HepG2 (cell line): ENCODE measurements around the gene LENEP. TPM values are rescaled to one million over a fixed set of nuclear protein-coding genes. Genes with fewer than 3 reads are reported as not detected.
A peak's percentile ranks its signal among the peaks of the same experiment; 100 is the strongest.

Source experiments
- CENPX ChIP-seq: sonication (generic); formaldehyde crosslinking; IDR thresholded peaks from 2 replicates; pipeline ENCODE4 v1.9.0; 2021; ENCODE audit warnings: mild to moderate bottlenecking, missing genetic modification reagents, moderate library complexity
- ELF3 ChIP-seq: IDR thresholded peaks from 2 replicates; pipeline ENCODE4 v1.6.1; 2016; ENCODE audit warnings: missing genetic modification reagents, missing compliant biosample characterization
- MBNL3 ChIP-seq: fragments of 250-450 bp; sonication (Bioruptor Pico); conservative IDR thresholded peaks from 2 replicates; pipeline ENCODE4 v1.8.0; 2022; ENCODE audit warnings: mild to moderate bottlenecking, inconsistent platforms
- NKX3-1 ChIP-seq: sonication (generic); formaldehyde crosslinking; IDR thresholded peaks from 2 replicates; pipeline ENCODE4 v1.5.0; 2020; ENCODE audit warnings: missing genetic modification reagents
- RXRA ChIP-seq: sonication (generic); formaldehyde crosslinking; IDR thresholded peaks from 2 replicates; pipeline ENCODE4 v1.5.1; 2020; ENCODE audit warnings: missing genetic modification reagents
- ZBTB42 ChIP-seq: sonication (generic); formaldehyde crosslinking; IDR thresholded peaks from 2 replicates; pipeline ENCODE4 v1.5.0; 2020; ENCODE audit warnings: mild to moderate bottlenecking, missing genetic modification reagents
- ZNF451 ChIP-seq: sonication (generic); formaldehyde crosslinking; IDR thresholded peaks from 2 replicates; pipeline ENCODE4 v1.5.0; 2020; ENCODE audit warnings: mild to moderate bottlenecking, missing genetic modification reagents
- ZNF572 ChIP-seq: sonication (generic); formaldehyde crosslinking; IDR thresholded peaks from 2 replicates; pipeline ENCODE4 v1.5.1; 2020; ENCODE audit warnings: mild to moderate bottlenecking, missing genetic modification reagents
- ZNF777 ChIP-seq: sonication (generic); formaldehyde crosslinking; IDR thresholded peaks from 2 replicates; pipeline ENCODE4 v1.4.0; 2020; ENCODE audit warnings: missing genetic modification reagents
- ZZZ3 ChIP-seq: sonication (generic); formaldehyde crosslinking; IDR thresholded peaks from 2 replicates; pipeline ENCODE4 v1.4.0; 2020; ENCODE audit warnings: missing genetic modification reagents, mild to moderate bottlenecking, borderline replicate concordance
- polyA plus RNA-seq, 8 experiments: library from polyadenylated mRNA; depleted of rRNA in 3 of 8; stranded (reverse) in 7 of 8; unstranded in 1 of 8; fragments of >200 nt; fragmentation: Illumina TruSeq in 4 of 8; extraction: Trizol in 4 of 8; gene quantifications; 2 replicates each; pipeline versions ENCODE4 v1.2.1 to v1.2.3, GENCODE V29; 2011 to 2016; ENCODE audit warnings: low read depth in 4 of 8, missing spikeins in 1 of 8, mixed read lengths in 1 of 8; ENCODE audit not compliant: insufficient read depth in 1 of 8
- total RNA-seq, 5 experiments: library from RNA; depleted of rRNA; stranded (reverse); fragments of >200 nt; fragmentation: Illumina TruSeq; extraction: Trizol; gene quantifications; 2 replicates each; pipeline ENCODE4 v1.2.3, GENCODE V29; 2016; ENCODE audit warnings: low read depth in 1 of 5
- TF ChIP-seq, protein P1 (sequence below), 2 experiments: fragments of 450-650 bp in 1 of 2; sonication (generic) in 1 of 2; formaldehyde crosslinking in 1 of 2; IDR thresholded peaks; 2 replicates each; pipeline versions ENCODE4 v1.6.1 to v1.8.0; 2016 to 2022; ENCODE audit warnings: antibody characterized with exemption in 1 of 2, mild to moderate bottlenecking in 1 of 2, missing genetic modification reagents in 1 of 2
- TF ChIP-seq, protein P2 (sequence below): sonication (generic); formaldehyde crosslinking; IDR thresholded peaks from 2 replicates; pipeline ENCODE4 v1.4.0; 2020; ENCODE audit warnings: missing genetic modification reagents
- TF ChIP-seq, protein P3 (sequence below): sonication (generic); formaldehyde crosslinking; IDR thresholded peaks from 2 replicates; pipeline ENCODE4 v1.8.0; 2022; ENCODE audit warnings: missing genetic modification reagents, mild to moderate bottlenecking, borderline replicate concordance
- TF ChIP-seq, protein P4 (sequence below): sonication (generic); formaldehyde crosslinking; IDR thresholded peaks from 2 replicates; pipeline ENCODE4 v1.4.0; 2020; ENCODE audit warnings: mild to moderate bottlenecking, low read depth, missing genetic modification reagents

The LENEP gene
- total and polyA plus RNA-seq, 2 of the 13 experiments (the other 11 are each of a cell fraction or from before 2014, with no cell fraction given), result 0.29 TPM; not detected in 1

DNA sequence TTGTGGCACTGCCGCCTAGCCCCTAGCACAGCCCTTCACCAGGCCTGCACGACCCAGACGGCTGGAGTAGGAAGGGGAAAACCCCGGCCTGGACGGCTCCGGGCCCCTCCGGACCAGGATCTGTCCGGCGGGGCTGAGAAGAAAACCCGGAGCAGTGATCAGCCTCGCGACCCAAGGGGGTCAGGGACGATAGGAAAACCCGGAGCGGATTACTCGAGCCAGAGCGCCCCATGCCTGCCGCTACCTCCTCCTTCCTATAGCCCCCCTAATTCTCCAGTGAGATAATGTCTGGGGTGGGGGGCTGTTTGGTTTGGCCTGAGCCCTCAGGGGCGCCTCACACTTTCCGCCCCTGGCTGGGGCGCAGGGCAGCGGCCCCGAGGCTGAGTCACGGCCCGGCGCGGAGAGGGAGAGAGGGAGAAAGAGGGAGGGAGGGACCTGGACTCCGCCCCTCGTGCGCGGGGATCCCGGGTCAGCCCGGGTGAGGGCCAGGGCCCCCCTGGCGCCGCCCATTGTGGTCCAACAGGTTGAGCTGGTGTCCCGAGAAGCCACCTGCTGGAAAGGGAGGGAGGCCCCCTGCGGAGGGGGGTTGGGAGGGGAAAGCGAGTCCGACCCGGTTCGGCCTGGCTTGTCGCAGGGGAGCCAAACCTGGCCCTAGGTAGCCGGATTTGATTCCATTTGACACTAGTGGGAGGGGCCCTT, 7.5 kb downstream of the LENEP start (continued):
- no peak for TF ChIP-seq ZNF572 (CRISPR knock-in tag)
- TF ChIP-seq, protein P1, sequence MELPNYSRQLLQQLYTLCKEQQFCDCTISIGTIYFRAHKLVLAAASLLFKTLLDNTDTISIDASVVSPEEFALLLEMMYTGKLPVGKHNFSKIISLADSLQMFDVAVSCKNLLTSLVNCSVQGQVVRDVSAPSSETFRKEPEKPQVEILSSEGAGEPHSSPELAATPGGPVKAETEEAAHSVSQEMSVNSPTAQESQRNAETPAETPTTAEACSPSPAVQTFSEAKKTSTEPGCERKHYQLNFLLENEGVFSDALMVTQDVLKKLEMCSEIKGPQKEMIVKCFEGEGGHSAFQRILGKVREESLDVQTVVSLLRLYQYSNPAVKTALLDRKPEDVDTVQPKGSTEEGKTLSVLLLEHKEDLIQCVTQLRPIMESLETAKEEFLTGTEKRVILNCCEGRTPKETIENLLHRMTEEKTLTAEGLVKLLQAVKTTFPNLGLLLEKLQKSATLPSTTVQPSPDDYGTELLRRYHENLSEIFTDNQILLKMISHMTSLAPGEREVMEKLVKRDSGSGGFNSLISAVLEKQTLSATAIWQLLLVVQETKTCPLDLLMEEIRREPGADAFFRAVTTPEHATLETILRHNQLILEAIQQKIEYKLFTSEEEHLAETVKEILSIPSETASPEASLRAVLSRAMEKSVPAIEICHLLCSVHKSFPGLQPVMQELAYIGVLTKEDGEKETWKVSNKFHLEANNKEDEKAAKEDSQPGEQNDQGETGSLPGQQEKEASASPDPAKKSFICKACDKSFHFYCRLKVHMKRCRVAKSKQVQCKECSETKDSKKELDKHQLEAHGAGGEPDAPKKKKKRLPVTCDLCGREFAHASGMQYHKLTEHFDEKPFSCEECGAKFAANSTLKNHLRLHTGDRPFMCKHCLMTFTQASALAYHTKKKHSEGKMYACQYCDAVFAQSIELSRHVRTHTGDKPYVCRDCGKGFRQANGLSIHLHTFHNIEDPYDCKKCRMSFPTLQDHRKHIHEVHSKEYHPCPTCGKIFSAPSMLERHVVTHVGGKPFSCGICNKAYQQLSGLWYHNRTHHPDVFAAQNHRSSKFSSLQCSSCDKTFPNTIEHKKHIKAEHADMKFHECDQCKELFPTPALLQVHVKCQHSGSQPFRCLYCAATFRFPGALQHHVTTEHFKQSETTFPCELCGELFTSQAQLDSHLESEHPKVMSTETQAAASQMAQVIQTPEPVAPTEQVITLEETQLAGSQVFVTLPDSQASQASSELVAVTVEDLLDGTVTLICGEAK (IDR thresholded peaks at IDR 0.05), result no peak
- TF ChIP-seq, protein P1 (CRISPR knock-in tag; IDR thresholded peaks at IDR 0.05), result peak; percentile 60; the same call in 1 of the 2 replicates
- TF ChIP-seq, protein P2, sequence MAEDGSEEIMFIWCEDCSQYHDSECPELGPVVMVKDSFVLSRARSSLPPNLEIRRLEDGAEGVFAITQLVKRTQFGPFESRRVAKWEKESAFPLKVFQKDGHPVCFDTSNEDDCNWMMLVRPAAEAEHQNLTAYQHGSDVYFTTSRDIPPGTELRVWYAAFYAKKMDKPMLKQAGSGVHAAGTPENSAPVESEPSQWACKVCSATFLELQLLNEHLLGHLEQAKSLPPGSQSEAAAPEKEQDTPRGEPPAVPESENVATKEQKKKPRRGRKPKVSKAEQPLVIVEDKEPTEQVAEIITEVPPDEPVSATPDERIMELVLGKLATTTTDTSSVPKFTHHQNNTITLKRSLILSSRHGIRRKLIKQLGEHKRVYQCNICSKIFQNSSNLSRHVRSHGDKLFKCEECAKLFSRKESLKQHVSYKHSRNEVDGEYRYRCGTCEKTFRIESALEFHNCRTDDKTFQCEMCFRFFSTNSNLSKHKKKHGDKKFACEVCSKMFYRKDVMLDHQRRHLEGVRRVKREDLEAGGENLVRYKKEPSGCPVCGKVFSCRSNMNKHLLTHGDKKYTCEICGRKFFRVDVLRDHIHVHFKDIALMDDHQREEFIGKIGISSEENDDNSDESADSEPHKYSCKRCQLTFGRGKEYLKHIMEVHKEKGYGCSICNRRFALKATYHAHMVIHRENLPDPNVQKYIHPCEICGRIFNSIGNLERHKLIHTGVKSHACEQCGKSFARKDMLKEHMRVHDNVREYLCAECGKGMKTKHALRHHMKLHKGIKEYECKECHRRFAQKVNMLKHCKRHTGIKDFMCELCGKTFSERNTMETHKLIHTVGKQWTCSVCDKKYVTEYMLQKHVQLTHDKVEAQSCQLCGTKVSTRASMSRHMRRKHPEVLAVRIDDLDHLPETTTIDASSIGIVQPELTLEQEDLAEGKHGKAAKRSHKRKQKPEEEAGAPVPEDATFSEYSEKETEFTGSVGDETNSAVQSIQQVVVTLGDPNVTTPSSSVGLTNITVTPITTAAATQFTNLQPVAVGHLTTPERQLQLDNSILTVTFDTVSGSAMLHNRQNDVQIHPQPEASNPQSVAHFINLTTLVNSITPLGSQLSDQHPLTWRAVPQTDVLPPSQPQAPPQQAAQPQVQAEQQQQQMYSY (CRISPR knock-in tag), result peak; percentile 99
- no peak for TF ChIP-seq ZZZ3 (CRISPR knock-in tag)
- peak; percentile 100 for TF ChIP-seq RXRA
- TF ChIP-seq ZNF451 (CRISPR knock-in tag), result 0 out of 2 replicates have a peak, but pooled peaks have one; percentile 28
- TF ChIP-seq, protein P3, sequence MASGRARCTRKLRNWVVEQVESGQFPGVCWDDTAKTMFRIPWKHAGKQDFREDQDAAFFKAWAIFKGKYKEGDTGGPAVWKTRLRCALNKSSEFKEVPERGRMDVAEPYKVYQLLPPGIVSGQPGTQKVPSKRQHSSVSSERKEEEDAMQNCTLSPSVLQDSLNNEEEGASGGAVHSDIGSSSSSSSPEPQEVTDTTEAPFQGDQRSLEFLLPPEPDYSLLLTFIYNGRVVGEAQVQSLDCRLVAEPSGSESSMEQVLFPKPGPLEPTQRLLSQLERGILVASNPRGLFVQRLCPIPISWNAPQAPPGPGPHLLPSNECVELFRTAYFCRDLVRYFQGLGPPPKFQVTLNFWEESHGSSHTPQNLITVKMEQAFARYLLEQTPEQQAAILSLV, result no peak
- no peak for TF ChIP-seq NKX3-1 (CRISPR knock-in tag)
- peak; percentile 35; the same call in 1 of the 2 replicates for TF ChIP-seq ELF3
- TF ChIP-seq CENPX, result no peak
- TF ChIP-seq, protein P4, sequence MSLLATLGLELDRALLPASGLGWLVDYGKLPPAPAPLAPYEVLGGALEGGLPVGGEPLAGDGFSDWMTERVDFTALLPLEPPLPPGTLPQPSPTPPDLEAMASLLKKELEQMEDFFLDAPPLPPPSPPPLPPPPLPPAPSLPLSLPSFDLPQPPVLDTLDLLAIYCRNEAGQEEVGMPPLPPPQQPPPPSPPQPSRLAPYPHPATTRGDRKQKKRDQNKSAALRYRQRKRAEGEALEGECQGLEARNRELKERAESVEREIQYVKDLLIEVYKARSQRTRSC, result peak; percentile 10; the same call in 1 of the 2 replicates
- TF ChIP-seq MBNL3 (CRISPR knock-in tag), result no peak
- no peak for TF ChIP-seq ZNF777
- TF ChIP-seq ZBTB42 (CRISPR knock-in tag), result no peak
